Peyer's patch (tissue), 4 donors: Measurements from ENCODE around the gene PMEL. TPM values are rescaled to one million over a fixed set of nuclear protein-coding genes. Genes with fewer than 3 reads are reported as not detected.
"Not testable (repeated sequence)": the region's sequence is repeated elsewhere in the genome, so short reads cannot be mapped to it uniquely, and the experiment has no call there.

ENCODE experiments used
- DNase-seq, 3 donors: peaks; one replicate each; pipeline ENCODE4 v3.0.0-alpha.2; 2017 to 2019
- H3K27ac ChIP-seq, 4 donors: fragments of 200-600 bp; sonication (generic); one replicate each; pipeline ENCODE4 v1.5.1; 2016 to 2019
- H3K27me3 ChIP-seq, 2 donors: fragments of 200-600 bp; sonication (generic); one replicate each; pipeline ENCODE4 v1.5.1; 2019
- H3K36me3 ChIP-seq, 3 donors: fragments of 200-600 bp; sonication (generic); one replicate each; pipeline ENCODE4 v1.5.1; 2016 to 2019
- H3K4me1 ChIP-seq, 4 donors: fragments of 200-600 bp; sonication (generic); one replicate each; pipeline ENCODE4 v1.5.1; 2016 to 2019
- H3K4me3 ChIP-seq, 4 donors: fragments of 200-600 bp; sonication (generic); 1 replicate in 3 of 4; 2 replicates in 1 of 4; pipeline ENCODE4 v1.5.1; 2016 to 2019; ENCODE audit warnings: mild to moderate bottlenecking in 1 of 4
- H3K9me3 ChIP-seq, 4 donors: fragments of 200-600 bp; sonication (generic); one replicate each; pipeline ENCODE4 v1.5.1; 2016 to 2019; ENCODE audit warnings: mild to moderate bottlenecking in 1 of 4
- POLR2A ChIP-seq, 2 donors: fragments of 450-650 bp; IDR thresholded peaks; one replicate each; pipeline ENCODE4 v1.5.1; 2017; ENCODE audit warnings: antibody characterized with exemption in 2 of 2, mild to moderate bottlenecking in 2 of 2, moderate library complexity in 2 of 2
- total RNA-seq, 4 donors: library from RNA; depleted of rRNA; stranded (reverse); fragments of >200 nt; gene quantifications; one replicate each; pipeline ENCODE4 v1.1.0, GENCODE V29; 2016
- TF ChIP-seq, protein P1 (sequence below), 6 experiments: fragments of 450-650 bp in 4 of 6; fragments of 200-600 bp in 2 of 6; sonication (generic) in 1 of 6; IDR thresholded peaks; one replicate each; pipeline ENCODE4 v1.5.1; 2017 to 2019; ENCODE audit warnings: antibody characterized with exemption in 6 of 6, mild to moderate bottlenecking in 3 of 6, moderate library complexity in 1 of 6

PMEL gene
- total RNA-seq, 4 donors from 2014 or later = 2.5 to 10.0 (median 3.0) TPM

DNA sequence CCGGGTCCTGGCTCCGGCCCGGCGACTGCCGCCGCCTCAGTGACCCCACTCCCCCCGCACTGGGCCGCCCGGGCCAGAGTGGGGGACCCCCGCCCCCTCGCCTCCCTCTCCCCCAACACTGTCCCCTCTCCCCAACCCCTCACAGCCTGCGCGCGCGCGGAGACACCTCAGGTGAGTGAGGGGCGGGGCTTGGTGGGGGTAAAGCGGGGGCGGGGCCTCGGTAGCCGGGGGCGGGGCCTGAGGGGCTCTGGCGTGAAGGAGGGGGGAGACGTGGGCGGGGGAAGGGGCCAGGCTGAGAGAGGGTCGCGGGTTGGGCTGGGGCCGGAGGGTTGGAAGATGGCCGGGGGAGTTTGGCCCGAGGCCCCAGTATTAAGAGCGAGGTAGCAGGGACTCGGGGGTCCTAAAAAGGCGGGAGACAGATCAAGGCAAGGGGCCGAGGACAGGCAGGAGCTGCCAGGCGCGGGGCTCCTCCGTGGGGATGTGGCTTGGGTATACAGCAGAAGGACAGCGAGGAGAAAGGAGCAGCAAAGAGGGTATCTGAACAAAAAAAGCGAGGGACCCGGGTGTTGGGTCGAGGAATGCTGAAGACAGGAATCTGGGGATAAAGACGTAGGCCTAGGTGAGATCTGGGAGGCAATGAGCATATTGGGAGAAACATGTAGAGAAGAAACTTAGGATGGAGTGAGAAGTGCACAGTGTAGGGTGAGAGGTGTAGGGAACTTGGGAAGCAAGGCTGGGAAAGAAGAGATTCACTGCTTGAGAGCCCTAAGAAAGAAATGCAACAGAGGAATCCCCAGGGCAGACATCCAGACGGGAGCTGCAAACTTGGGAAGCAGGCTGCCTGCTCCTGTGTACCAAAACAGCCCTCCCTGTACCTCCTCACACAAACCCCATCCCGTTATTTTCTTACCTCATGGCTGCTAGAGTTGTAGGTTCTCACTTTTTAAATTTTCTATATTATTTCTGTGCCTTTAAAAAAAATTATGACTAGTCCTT lies 42.0 kb upstream of the PMEL start:
- Histone ChIP-seq H3K4me3 (peak overlapping the region; percentile 84 to 94 (median 88)), H3K9me3 (no peaks in the 10 kb centered on the region), H3K36me3 (peaks cover 0 to 9% (median 0%) of the 10 kb centered on the region in 3 donors), H3K27me3 (no peaks in the 10 kb centered on the region), H3K4me1 (peaks cover 0 to 22% (median 0%) of the 10 kb centered on the region in 4 donors), H3K27ac (peak overlapping the region; percentile 85 to 94 (median 91))
- DNase-seq = peak; percentile 79 to 85 (median 79)
- TF ChIP-seq, protein P1, sequence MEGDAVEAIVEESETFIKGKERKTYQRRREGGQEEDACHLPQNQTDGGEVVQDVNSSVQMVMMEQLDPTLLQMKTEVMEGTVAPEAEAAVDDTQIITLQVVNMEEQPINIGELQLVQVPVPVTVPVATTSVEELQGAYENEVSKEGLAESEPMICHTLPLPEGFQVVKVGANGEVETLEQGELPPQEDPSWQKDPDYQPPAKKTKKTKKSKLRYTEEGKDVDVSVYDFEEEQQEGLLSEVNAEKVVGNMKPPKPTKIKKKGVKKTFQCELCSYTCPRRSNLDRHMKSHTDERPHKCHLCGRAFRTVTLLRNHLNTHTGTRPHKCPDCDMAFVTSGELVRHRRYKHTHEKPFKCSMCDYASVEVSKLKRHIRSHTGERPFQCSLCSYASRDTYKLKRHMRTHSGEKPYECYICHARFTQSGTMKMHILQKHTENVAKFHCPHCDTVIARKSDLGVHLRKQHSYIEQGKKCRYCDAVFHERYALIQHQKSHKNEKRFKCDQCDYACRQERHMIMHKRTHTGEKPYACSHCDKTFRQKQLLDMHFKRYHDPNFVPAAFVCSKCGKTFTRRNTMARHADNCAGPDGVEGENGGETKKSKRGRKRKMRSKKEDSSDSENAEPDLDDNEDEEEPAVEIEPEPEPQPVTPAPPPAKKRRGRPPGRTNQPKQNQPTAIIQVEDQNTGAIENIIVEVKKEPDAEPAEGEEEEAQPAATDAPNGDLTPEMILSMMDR (IDR thresholded peaks at IDR 0.05) = no peak
- no peak for TF ChIP-seq POLR2A (IDR thresholded peaks at IDR 0.05)

DNA sequence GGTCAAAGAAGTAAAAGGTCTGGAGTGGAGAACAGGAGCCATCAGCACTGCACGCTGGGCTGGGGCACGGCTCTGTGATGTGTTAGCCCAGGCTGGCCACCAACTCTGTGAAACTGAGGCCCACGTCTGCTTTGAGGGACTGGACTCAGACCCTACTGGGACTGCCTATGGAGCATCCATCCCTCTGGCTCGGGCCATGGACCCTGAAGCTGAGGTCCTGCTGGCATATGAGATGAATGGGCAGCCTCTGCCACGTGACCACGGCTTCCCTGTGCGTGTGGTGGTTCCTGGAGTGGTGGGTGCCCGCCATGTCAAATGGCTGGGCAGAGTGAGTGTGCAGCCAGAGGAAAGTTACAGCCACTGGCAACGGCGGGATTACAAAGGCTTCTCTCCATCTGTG lies 38.4 kb upstream of the PMEL start:
- Histone ChIP-seq H3K4me1 (peaks cover 0 to 27% (median 0%) of the 10 kb centered on the region in 4 donors), H3K9me3 (no peaks in the 10 kb centered on the region)
- no peak for DNase-seq

DNA sequence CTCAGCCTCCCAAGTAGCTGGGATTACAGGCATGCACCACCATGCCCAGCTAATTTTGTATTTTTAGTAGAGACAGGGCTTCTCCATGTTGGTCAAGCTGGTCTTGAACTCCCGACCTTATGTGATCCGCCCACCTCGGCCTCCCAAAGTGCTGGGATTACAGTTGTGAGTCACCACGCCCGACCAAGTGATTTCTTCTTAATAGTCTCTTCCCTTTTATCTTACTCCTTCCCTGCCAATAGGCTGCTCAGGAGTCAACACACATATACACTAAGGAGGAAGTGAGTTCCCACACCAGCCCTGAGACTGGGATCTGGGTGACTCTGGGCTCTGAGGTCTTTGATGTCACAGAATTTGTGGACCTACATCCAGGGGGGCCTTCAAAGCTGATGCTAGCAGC lies 37.5 kb upstream of the PMEL start:
- H3K9me3 ChIP-seq = not testable (repeated sequence)

More for the DNA sequence above, 38.4 kb upstream of the PMEL start:
- no peak overlapping the region for H3K4me3 ChIP-seq
- no peaks in the 10 kb centered on the region for H3K27me3 ChIP-seq
- TF ChIP-seq POLR2A (IDR thresholded peaks at IDR 0.05) = no peak
- TF ChIP-seq, protein P1 (IDR thresholded peaks at IDR 0.05) = no peak
- H3K36me3 ChIP-seq = peaks cover 0 to 15% (median 0%) of the 10 kb centered on the region in 3 donors
- no peak overlapping the region for H3K27ac ChIP-seq

DNA sequence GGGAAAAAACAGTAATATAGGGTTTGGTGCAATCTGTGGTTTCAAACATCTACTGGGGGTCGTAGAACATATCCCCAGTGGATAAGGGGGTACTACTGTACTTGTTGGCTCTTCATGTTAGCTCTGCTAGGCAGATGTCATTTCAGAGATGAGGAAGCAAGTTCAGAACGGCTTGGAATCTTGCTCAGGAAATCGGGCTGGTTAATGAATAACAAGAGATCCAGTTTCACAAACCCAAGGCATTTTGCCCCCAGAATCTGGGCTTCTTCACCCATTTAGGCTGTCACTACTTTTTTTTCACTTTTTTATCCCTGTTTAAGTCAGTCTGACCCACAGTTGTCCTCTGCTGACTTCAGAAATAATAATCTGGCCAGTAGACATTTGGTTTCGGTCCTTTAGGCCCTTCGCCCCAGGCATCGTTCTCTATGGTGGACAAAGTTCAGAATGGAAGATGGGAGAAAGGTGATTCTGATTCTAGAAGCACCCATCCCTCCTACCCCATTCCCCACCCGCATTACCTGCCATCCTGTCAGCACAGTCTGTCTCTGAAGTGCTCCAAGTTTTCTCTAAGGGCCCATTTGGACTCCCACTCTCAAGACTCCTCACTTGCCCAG lies 35.8 kb upstream of the PMEL start:
- Histone ChIP-seq H3K9me3 (no peaks in the 10 kb centered on the region), H3K4me1 (peaks cover 0 to 29% (median 0%) of the 10 kb centered on the region in 4 donors), H3K27me3 (no peaks in the 10 kb centered on the region), H3K4me3 (no peak overlapping the region), H3K36me3 (peaks cover 0 to 15% (median 0%) of the 10 kb centered on the region in 3 donors), H3K27ac (peak overlapping the region in 2 of 4 donors; percentile 30 to 57)
- TF ChIP-seq, protein P1 (IDR thresholded peaks at IDR 0.05) = no peak
- no peak for TF ChIP-seq POLR2A (IDR thresholded peaks at IDR 0.05)
- DNase-seq = no peak

More for the DNA sequence above, 37.5 kb upstream of the PMEL start:
- peaks cover 0 to 15% (median 0%) of the 10 kb centered on the region in 3 donors for H3K36me3 ChIP-seq
- not testable (repeated sequence) for H3K4me3 ChIP-seq, H3K27ac ChIP-seq, H3K27me3 ChIP-seq, DNase-seq
- peaks cover 0 to 32% (median 0%) of the 10 kb centered on the region in 4 donors for H3K4me1 ChIP-seq

DNA sequence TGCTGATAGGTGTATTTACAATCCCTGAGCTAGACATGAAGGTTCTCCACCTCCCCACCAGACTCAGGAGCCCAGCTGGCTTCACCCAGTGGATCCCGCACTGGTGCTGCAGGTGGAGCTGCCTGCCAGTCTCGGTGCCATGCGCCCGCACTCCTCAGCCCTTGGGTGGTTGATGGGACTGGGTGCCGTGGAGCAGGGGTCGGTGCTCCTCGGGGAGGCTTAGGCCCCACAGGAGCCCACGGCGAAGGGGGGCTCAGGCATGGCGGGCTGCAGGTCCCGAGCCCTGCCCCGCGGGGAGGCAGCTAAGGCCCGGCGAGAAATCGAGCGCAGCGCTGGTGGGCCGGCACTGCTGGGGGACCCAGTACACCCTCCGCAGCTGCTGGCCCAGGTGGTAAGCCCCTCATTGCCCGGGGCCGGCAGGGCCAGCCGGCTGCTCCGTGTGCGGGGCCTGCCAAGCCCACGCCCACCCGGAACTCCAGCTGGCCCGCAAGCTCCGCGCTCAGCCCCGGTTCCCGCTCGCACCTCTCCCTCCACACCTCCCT lies 34.2 kb upstream of the PMEL start:
- H3K4me3 ChIP-seq, H3K9me3 ChIP-seq, DNase-seq, H3K27ac ChIP-seq, H3K27me3 ChIP-seq: not testable (repeated sequence)
- peaks cover 0 to 15% (median 0%) of the 10 kb centered on the region in 3 donors for H3K36me3 ChIP-seq
- H3K4me1 ChIP-seq = peaks cover 0 to 34% (median 0%) of the 10 kb centered on the region in 4 donors

DNA sequence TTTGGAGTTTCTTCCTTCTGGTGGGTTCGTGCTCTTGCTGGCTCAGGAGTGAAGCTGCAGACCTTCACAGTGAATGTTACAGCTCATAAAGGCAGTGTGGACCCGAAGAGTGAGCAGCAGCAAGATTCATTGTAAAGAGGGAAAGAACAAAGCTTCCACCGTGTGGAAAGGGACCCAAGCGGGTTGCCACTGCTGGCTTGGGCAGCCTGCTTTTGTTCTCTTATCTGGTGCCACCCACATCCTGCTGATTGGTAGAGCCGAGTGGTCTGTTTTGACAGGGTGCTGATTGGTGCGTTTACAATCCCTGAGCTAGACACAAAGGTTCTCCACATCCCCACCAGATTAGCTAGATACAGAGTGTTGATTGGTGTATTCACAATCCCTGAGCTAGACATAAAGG lies 33.7 kb upstream of the PMEL start:
- not testable (repeated sequence) for H3K27ac ChIP-seq, H3K4me3 ChIP-seq, DNase-seq, H3K9me3 ChIP-seq, H3K27me3 ChIP-seq
- H3K36me3 ChIP-seq = peaks cover 0 to 15% (median 0%) of the 10 kb centered on the region in 3 donors
- H3K4me1 ChIP-seq = peaks cover 0 to 34% (median 0%) of the 10 kb centered on the region in 4 donors
